KG1 (cell line): ENCODE measurements around the gene HEXD.
A peak's percentile ranks its signal among the peaks of the same experiment; 100 is the strongest.
"Not testable (repeated sequence)": the region's sequence is repeated elsewhere in the genome, so short reads cannot be mapped to it uniquely, and the experiment has no call there.

ENCODE experiments used
- DNase-seq: peaks from one replicate; lab custom pipeline; 2025; lab: John Stamatoyannopoulos, UW

The HEXD gene

GRCh38 chr17:82418001-82418986, at the start of gene HEXD, which contains the start of gene OGFOD3:
Gene HEXD, plus strand, starts transcription at chr17:82418347. Its CDS starts 1,453 bp downstream, at chr17:82419800.
Gene OGFOD3, minus strand, starts transcription at chr17:82418586. Its CDS starts 101 bp downstream, at chr17:82418485.
- peak; percentile 62 for DNase-seq

- DNase-seq = no peak
These were observed 48.9 kb upstream of the HEXD start for GRCh38 chr17:82369211-82369610.

DNA sequence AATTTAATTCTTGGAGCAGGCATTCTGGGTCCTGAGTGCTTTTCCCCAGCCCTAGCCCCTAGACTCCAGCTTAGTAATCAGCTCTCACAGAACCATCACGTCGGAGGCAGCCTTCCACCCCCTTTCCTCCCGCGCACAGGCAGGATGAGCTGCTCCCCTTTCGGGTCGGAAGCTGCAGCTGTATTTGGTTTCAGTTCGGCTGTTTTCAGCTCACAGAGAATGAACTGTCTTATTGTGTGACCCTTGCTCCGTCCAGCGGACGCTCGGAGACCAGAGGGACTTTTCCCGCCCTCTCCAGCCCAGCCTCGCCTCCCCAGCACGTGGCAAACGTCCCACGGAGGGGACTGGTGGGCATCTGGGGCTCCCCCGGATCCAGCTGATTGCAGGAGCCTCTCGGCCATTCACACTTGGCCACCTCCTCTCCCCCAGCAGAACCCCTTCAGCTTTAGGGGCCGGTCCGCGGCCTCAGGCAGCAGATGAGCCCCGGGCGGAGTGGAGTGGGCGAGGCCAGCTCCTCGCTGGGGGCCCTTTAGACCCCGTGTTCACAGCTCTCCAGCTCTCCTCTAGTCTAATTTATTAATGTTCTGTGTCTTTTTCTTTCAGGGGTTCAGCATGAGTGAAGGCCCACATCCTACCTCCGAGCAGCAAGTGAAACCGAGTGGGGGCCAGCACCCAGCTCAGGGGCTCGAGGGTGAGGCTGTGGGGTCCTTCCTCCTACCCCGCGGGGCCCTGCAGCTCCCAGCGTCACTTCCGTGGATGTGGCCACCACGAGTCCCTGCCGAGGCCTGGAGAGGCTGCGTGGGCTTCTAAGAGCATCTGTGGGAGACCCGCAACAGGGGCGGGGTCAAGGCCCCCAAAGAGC, 47.4 kb upstream of the HEXD start:
- no peak for DNase-seq

DNA sequence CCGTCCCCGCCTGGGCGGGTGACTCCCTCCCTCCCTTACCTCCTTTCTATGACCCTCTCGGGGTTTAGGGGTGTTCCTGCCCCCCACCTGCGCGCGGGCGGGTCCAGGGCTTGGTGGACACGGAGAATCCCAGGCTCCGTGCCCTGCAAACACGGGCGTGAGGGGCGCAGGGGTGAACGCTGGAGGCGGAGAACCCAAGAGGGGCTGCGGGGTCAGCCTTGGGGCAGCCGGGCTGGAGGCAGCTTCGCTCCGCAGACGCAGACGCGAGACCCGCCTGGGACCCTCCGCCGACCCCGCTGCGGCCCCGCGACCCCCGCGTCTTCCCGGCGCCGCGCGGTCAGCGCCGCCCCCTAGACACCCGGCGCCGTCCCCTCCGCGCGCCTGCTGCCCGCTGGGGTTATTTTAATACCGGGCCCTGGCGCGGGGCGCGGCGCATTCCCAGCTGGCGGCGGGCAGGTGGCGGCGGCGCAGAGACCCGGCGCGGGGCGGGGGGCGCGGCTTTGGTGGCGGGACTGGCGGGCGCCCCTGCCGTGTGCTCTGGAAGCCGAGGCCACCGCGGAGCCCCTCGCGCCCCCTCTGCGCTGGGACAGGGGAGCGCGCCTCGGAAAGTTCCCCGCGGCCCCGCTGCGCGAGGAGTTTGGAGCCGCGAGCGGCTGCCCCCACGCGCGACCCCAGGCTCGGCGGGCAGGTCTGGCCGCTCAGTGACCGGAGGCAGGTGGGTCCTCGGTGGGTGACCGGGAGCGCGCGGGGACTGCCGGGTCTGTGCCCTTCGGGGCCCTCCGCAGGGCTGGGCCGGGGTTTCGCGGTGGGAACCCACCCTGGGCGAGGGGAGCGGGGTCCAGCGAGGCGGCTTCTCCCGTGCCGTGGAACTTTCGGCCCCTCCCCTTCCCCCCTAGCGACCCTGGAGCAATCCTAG, 46.6 kb upstream of the HEXD start, which contains the start of gene UTS2R:
UTS2R (plus strand) TSS at position 433 of the 916 bp plus-strand sequence. CDS start 2,560 bp downstream, outside the sequence.
- DNase-seq = no peak

DNA sequence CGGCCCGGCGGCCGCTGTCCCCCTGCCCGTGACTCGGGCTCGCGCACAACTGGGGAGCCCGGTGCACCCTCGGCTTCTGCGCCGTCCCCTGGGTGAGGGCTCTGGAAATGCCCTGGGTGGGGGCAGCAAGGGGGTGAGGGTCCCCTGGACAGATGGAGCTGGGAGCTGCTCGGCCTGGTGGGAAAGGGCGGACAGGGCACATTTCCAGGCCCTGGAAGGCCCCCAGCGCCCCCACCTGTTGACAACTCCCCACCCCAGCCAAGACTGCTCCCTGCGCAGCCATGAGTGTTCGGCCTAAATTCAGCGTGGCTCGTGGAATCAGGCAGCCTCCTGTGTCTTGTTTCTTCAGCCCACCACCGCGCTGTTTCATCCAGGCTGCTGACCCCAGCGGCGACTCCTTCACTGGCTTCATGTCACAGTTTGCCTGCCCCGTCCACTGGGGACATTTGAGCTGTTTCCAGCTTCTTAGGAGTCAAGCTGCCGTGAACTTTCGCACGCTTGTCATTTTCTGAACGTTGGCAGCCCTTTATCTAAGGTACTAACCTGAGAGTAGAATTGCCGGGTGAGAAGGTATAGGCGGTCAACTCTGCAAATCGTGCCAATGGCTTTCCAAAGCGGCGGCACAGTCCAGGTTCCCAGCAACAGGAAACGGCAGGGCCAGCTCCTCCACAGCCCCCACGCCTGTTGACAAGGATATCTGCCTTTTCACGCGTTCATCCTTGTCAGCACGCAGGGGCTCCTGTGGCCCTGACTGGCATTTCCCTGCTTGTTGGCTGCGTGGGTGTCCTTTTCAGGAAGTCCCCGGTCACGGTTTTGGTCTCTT, 45.7 kb upstream of the HEXD start:
- no peak for DNase-seq

DNA sequence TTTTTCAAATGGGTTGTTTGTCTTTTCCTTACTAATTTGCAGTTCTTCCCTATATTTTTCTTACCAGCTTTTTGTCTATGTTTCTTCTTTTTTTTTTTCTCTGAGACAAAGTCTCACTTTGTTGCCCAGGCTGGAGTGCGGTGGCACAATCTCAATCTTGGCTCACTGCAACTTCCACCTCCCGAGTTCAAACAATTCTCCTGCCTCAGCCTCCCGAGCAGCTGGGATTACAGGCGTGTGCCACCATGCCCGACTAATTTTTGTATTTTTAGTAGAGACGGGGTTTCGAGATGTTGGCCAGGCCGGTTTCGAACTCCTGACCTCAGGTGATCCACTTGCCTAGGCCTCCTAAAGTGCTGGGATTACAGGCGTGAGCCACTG, 45.1 kb upstream of the HEXD start:
- DNase-seq = not testable (repeated sequence)

GRCh38 chr17:82373731-82374625, 44.2 kb upstream of the HEXD start:
- DNase-seq = no peak

- DNase-seq = no peak
These were observed 43.4 kb upstream of the HEXD start for GRCh38 chr17:82374626-82375331.

GRCh38 chr17:82375359-82376041, 42.6 kb upstream of the HEXD start:
- no peak for DNase-seq

DNA sequence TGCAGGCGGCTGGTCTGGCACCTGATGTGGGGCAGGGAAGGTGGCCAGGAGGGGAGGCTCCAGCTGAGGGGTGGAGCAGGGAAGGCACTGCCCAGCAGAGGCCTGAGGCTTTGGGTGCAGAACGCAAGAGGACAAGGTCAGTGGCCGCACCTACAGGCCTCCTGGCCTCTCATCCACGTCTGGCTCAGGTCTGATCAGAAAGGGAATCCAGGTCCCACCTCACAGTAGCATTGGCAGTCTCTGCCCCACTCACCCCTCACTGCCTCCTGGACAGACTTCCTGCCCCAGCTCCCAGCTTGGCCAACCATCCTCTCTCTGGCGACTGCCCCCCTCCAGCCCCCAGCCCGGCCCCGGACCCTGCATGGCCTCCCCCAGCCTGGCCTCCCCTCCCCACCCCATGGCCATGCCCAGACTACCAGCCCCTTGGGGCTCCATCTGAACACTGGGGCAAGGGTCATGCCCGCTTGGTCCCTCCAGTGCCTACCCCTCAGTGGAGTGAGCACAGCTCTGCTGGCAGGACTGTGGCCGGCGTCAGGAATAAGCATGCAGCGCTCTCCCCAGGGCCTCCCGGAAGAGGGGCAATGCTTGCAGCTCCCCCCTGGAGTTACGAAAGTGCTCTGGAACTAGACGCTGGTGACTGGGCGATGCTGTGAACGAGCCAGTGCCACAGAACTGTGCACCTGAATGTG, 42.0 kb upstream of the HEXD start:
- DNase-seq = no peak

- not testable (repeated sequence) for DNase-seq
These were observed 40.9 kb upstream of the HEXD start for GRCh38 chr17:82377294-82377693.

GRCh38 chr17:82377924-82378740, 40.0 kb upstream of the HEXD start:
- DNase-seq = no peak

DNA sequence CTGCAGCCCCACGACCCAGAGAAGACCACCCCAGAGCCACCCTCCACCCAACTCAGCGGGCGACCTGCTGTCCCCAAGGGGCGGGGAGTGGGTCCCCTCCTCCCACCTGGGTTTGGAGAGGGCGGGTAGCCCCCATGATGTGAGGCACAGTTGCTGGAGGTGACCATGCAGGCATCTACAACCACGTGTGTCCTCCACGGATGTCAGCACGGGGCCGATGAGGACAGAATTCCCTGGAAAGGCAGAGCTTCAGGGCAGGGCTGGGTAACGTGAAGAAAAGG, 39.5 kb upstream of the HEXD start:
- DNase-seq = no peak

DNA sequence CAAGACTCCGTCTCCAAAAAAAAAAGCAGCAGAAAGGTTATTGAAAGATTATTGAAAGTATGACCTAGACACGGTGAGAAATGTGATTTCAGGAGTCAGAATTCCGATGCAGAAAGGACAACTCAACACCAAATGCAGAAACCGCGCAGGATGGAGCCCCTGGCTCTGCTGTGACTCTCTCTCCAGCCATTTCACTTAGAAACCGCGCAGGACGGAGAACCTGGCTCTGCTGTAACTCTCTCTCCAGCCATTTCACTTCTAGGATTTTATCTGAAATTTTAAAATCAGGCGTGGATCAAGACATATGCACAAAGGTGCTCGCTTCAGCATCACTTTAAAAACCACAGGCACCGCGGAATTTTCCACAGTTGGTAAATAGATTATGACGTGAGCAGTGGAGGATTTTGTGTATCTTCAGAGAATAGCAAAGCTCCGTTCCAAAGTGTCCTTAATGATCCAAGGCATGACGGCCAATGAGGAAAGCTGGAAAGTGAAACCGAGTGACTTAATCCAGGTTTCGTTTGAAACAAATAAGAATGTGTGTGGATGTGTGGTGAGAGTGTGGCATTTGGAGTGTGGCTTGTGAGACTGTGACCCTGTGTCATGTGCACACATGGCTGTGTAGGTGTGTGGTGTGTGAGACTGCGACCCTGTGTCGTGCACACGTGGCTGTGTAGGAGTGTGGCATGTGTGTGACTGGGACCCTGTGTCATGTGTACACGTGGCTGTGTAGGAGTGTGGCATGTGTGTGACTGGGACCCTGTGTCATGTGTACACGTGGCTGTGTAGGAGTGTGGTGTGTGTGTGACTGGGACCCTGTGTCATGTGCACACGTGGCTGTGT, 37.1 kb upstream of the HEXD start:
- no peak for DNase-seq

DNA sequence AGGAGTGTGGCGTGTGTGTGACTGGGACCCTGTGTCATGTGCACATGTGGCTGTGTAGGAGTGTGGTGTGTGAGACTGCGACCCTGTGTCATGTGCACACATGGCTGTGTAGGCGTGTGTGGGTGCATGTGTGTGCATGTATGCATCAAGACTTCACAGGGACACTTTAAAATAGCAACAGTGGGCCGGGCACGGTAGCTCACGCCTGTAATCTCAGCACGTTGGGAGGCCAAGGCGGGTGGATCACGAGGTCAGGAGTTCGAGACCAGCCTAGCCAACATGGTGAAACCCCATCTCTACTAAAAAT, 36.5 kb upstream of the HEXD start:
- not testable (repeated sequence) for DNase-seq
